K562 (cell line): ENCODE results near the gene TMEM43. TPM values are rescaled to one million over a fixed set of nuclear protein-coding genes. Genes with fewer than 3 reads are reported as not detected.

Experiments used
- ATAC-seq: fragments of 200-7000 bp; cut with Tn5 transposase; 3 replicates; pipeline ENCODE4 v1.9.1; 2020; ENCODE audit warnings: moderate library complexity
- BruUV-seq: library from RNA; stranded (reverse); fragments of 400-500 nt; replicated peaks from 2 replicates; lab custom pipeline; 2021; lab: Mats Ljungman, UMichigan
- CTCF ChIA-PET: fragments of 300-600 bp; formaldehyde crosslinking; extraction: SDS; loops from one replicate; lab custom pipeline; 2021; ENCODE audit warnings: low intra/inter-chr PET ratio; lab: Yijun Ruan, JAX
- POLR2A ChIA-PET: fragments of 300-600, 350-650 bp; sonication (Branson Sonifier 250); formaldehyde crosslinking; extraction: SDS; loops from one replicate; lab custom pipeline; 2021; ENCODE audit warnings: antibody characterized with exemption, inconsistent platforms; lab: Yijun Ruan, JAX
- DNase-seq, 4 experiments: peaks; one replicate each; pipeline versions ENCODE4 v3.0.0 to v3.0.0-alpha.2; 2011 to 2018; ENCODE audit warnings: low spot score in 3 of 4, mixed read lengths in 3 of 4; ENCODE audit errors: extremely low read depth in 1 of 4
- FAIRE-seq: peaks from 2 replicates; lab custom pipeline; 2011; peaks lifted over from hg19 to GRCh38; lab: Jason Lieb, UNC
- H2AFZ ChIP-seq: 2 replicates; pipeline ENCODE4 v1.6.0; 2011; ENCODE audit warnings: low read depth, low read length, control low read depth, inconsistent platforms
- H3K27ac ChIP-seq: fragments of 200-600 bp; 3 replicates; pipeline ENCODE4 v1.8.0; 2011; ENCODE audit warnings: low read depth, mild to moderate bottlenecking, control low read depth, inconsistent platforms, low read length, moderate library complexity, mixed read lengths; ENCODE audit errors: extremely low read depth
- H3K27me3 ChIP-seq, 2 experiments: fragments of 300-600 bp in 1 of 2; 2 replicates in 1 of 2; 3 replicates in 1 of 2; pipeline versions ENCODE4 v1.6.0 to v1.8.0; 2011; ENCODE audit warnings: inconsistent platforms in 2 of 2, low read length in 2 of 2, mild to moderate bottlenecking in 1 of 2, mixed read lengths in 1 of 2, moderate library complexity in 1 of 2; ENCODE audit not compliant: control insufficient read depth in 2 of 2, insufficient read depth in 2 of 2
- H3K36me3 ChIP-seq: fragments of 300-600 bp; 3 replicates; pipeline ENCODE4 v1.8.0; 2011; ENCODE audit warnings: mild to moderate bottlenecking, low read length, inconsistent platforms; ENCODE audit not compliant: control insufficient read depth, insufficient read depth
- H3K4me1 ChIP-seq, 2 experiments: fragments of 200-600 bp in 1 of 2; replicated peaks in 1 of 2; 2 replicates in 1 of 2; 3 replicates in 1 of 2; pipeline versions ENCODE4 v1.5.1 to v1.8.0; 2011; ENCODE audit warnings: inconsistent platforms in 2 of 2, low read length in 2 of 2, mild to moderate bottlenecking in 1 of 2, mixed read lengths in 1 of 2, moderate library complexity in 1 of 2; ENCODE audit not compliant: control insufficient read depth in 2 of 2, insufficient read depth in 2 of 2
- H3K4me2 ChIP-seq: 2 replicates; pipeline ENCODE4 v1.6.1; 2011; ENCODE audit warnings: low read length, control low read depth, inconsistent platforms, mixed read lengths; ENCODE audit not compliant: insufficient read depth
- H3K4me3 ChIP-seq: fragments of 200-600 bp; sonication (generic), shearing (Covaris generic); 2 replicates; pipeline ENCODE4 v1.5.1; 2016; ENCODE audit warnings: control low read depth, inconsistent platforms
- H3K79me2 ChIP-seq: fragments of 200-600 bp; 3 replicates; pipeline ENCODE4 v1.8.0; 2011; ENCODE audit warnings: low read length, inconsistent platforms; ENCODE audit not compliant: control insufficient read depth, insufficient read depth
- H3K9ac ChIP-seq, 2 experiments: 2 replicates each; pipeline versions ENCODE4 v1.6.0 to v1.6.1; 2011; ENCODE audit warnings: low read depth in 2 of 2, low read length in 2 of 2, control low read depth in 1 of 2, inconsistent platforms in 1 of 2, mild to moderate bottlenecking in 1 of 2, mixed read lengths in 1 of 2; ENCODE audit not compliant: insufficient read depth in 1 of 2
- H3K9me1 ChIP-seq: one replicate; pipeline ENCODE4 v1.6.0; 2011; ENCODE audit warnings: inconsistent platforms, mild to moderate bottlenecking, low read length, moderate library complexity; ENCODE audit not compliant: control insufficient read depth, insufficient read depth
- H3K9me3 ChIP-seq: replicated peaks from 2 replicates; pipeline ENCODE4 v1.5.1; 2011; ENCODE audit warnings: low read depth, low read length, inconsistent platforms; ENCODE audit not compliant: control insufficient read depth, insufficient read depth
- H4K20me1 ChIP-seq: replicated peaks from 2 replicates; pipeline ENCODE4 v1.6.1; 2011; ENCODE audit warnings: low read length, inconsistent platforms, mixed read lengths; ENCODE audit not compliant: control insufficient read depth, insufficient read depth
- MAFG ChIP-seq: fragments of 450-650 bp; conservative IDR thresholded peaks from 2 replicates; pipeline ENCODE4 v1.6.1; 2016; ENCODE audit warnings: missing genetic modification characterization, missing compliant biosample characterization
- NCOA6 ChIP-seq: fragments of 450-650 bp; IDR thresholded peaks from 2 replicates; pipeline ENCODE4 v1.6.1; 2017; ENCODE audit warnings: mild to moderate bottlenecking
- TBP ChIP-seq: optimal IDR thresholded peaks from 2 replicates; pipeline ENCODE3; 2011; ENCODE audit warnings: low read depth, low read length, improper control_type of control experiment
- ZNF12 ChIP-seq: sonication (generic); formaldehyde crosslinking; IDR thresholded peaks from 2 replicates; pipeline ENCODE4 v1.4.0; 2020; ENCODE audit warnings: mild to moderate bottlenecking, missing genetic modification reagents
- ZNF277 ChIP-seq: fragments of 250-450 bp; sonication (Bioruptor Pico); IDR thresholded peaks from 2 replicates; pipeline ENCODE4 v1.8.0; 2022; ENCODE audit warnings: inconsistent platforms, mild to moderate bottlenecking, moderate library complexity, borderline replicate concordance
- WGBS: fragments of 100-300 bp; shearing (Covaris generic); methylation state at CpG from one replicate; pipeline ENCODE4 v1.1.6; 2016; ENCODE audit warnings: low coverage, mixed read lengths; ENCODE audit not compliant: insufficient coverage; ENCODE audit errors: missing lambda C conversion rate; 5-methylcytosine and 5-hydroxymethylcytosine counted together
- in situ Hi-C: fragments of 300-500 bp; cut with MboI; formaldehyde crosslinking; loops from 4 replicates; pipeline ENCODE4 v1.15.0; 2018; ENCODE audit warnings: inconsistent platforms, mixed read lengths
- intact Hi-C: fragments of 100-400 bp; cut with micrococcal nuclease; formaldehyde crosslinking; loops from 2 replicates; pipeline ENCODE4 v1.14.2; 2022
- polyA plus RNA-seq, 8 experiments: library from polyadenylated mRNA; depleted of rRNA in 4 of 8; stranded (reverse) in 5 of 8; unstranded in 3 of 8; fragments of >200 nt; fragmentation: Nextera tagmentation in 2 of 8; fragmentation: Illumina TruSeq in 1 of 8; extraction: Ambion mirVana in 2 of 8; extraction: Trizol in 1 of 8; gene quantifications; 2 replicates each; pipeline versions ENCODE4 v1.2.1 to v1.2.3, GENCODE V29; 2011 to 2014; ENCODE audit warnings: inconsistent platforms in 1 of 8, missing spikeins in 1 of 8
- total RNA-seq, 7 experiments: library from RNA; depleted of rRNA in 6 of 7; stranded (reverse); fragments of >200 nt in 6 of 7; fragmentation: Illumina TruSeq in 2 of 7; extraction: Trizol in 2 of 7; gene quantifications; 2 replicates each; pipeline versions ENCODE4 v1.2.1 to v1.2.3, GENCODE V29; 2011 to 2021; ENCODE audit warnings: low replicate concordance in 1 of 7

TMEM43 gene
- total and polyA plus RNA-seq, 9 of the 15 experiments (the other 6 are each of a cell fraction or from before 2014, with no cell fraction given) = 16.7 to 46.1 (median 35.7) TPM

DNA sequence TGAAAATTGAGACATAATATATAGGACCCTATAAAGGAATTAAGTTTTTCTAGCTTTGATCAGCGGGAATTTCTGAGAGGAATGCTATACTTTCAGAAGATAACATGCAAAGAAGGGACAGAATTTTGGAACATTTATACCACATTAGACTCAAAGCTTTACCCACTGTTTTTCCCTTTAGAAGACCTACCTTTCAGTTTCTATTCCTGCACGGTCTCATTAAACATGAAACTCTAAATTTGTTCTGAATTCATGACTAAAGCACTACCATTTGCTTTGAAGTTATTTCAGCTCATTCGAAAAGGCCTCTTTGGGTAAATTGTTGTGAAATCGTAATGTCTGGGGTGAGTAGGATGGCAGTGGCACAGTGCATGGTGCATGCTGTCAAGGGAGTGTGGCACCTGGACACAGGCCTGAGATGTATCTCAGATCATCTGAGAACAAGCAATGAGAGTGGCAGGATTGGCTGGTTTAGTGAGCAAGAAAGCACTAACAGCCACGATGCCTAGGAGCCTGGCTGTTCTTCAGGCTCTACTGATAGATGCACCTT is 42.7 kb upstream of the TMEM43 start:
- peaks cover 6 to 9% of the 10 kb centered on the region in 2 experiments; a peak in 2 of 5 replicates for H3K27me3 ChIP-seq
- WGBS = 1% methylated on average over 5 of the region's 5 CpGs
- H3K4me1 ChIP-seq = no peaks in the 10 kb centered on the region
- no peaks in the 10 kb centered on the region for H3K36me3 ChIP-seq
- no peak overlapping the region for H3K4me3 ChIP-seq
- DNase-seq = no peak
- no peak overlapping the region for H3K9ac ChIP-seq
- H3K27ac ChIP-seq = no peak overlapping the region
- CTCF ChIA-PET = no interaction called here
- H3K79me2 ChIP-seq = no peaks in the 10 kb centered on the region
- no peak overlapping the region for H3K4me2 ChIP-seq
- intact Hi-C loops = no loop called here
- ATAC-seq = no peak
- in situ Hi-C loops = no loop called here
- H4K20me1 ChIP-seq = no peaks in the 10 kb centered on the region
- H3K9me1 ChIP-seq = no peaks in the 10 kb centered on the region
- no peak for FAIRE-seq
- BruUV-seq = no TSS peak
- H3K9me3 ChIP-seq = 0 out of 2 replicates have a peak, but pooled peaks cover 2% of the 10 kb centered on the region
- H2AFZ ChIP-seq = no peak overlapping the region
- no peak for TF ChIP-seq TBP
- no peak for TF ChIP-seq NCOA6
- TF ChIP-seq ZNF277 (CRISPR knock-in tag) = no peak
- no peak for TF ChIP-seq ZNF12 (CRISPR knock-in tag)
- TF ChIP-seq MAFG = no peak
- TF ChIP-seq, all 486 proteins: peak for 0
- POLR2A ChIA-PET = interaction anchor here (0.7 to 1.5 kb wide), 5 partner anchors 11 to 481 kb away, joined by 3 to 5 read pairs (median 3); no protein-coding TSS in a partner anchor
